Measurements from ENCODE around the gene FHIT. TPM values are rescaled to one million over a fixed set of nuclear protein-coding genes. Genes with fewer than 3 reads are reported as not detected.

Gene FHIT
- total RNA-seq, 1 experiment from 2014 or later: 9.8 TPM

DNA sequence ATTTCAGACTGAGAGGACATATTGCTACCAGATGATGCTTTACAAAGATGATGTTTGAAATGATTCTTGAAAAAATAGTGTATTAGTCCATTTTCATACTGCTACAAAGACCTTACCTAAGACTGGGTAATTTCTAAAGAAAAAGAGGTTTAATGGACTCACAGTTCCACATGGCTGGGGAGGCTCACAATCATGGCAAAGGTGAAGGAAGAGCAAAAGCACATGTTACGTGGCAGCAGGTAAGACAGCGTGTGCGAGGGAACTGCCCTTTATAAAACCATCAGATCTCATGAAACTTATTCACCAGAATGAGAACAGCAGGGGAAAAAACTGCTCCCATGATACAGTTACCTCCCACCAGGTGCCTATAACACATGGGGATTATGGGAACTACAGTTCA, 1543.0 kb downstream of the FHIT start:
- intact Hi-C loops (cut with micrococcal nuclease; ENCODE audit: unreplicated experiment): no loop called here
- Histone ChIP-seq H3K27ac (no peak overlapping the region), H3K4me1 (replicated peaks; ENCODE audit: insufficient read depth) (no peaks in the 10 kb centered on the region), H3K9me2 (ENCODE audit: insufficient read depth) (no peaks in the 10 kb centered on the region), H3K27me3 (ENCODE audit: insufficient read depth, low read depth) (no peaks in the 10 kb centered on the region), H3K4me3 (no peak overlapping the region), H3F3A (ENCODE audit: insufficient read depth, low read depth) (no peaks in the 10 kb centered on the region), H2AFZ (no peak overlapping the region), H3K9me3 (ENCODE audit: insufficient read depth, low read depth) (no peaks in the 10 kb centered on the region), H3K79me2 (ENCODE audit: low read depth) (no peaks in the 10 kb centered on the region), H3K4me2 (no peak overlapping the region), H4K20me1 (ENCODE audit: insufficient read depth) (no peaks in the 10 kb centered on the region), H3K36me3 (ENCODE audit: low read depth) (no peaks in the 10 kb centered on the region)
- no peak for DNase-seq
- ChIA-PET CTCF (no interaction called here), POLR2A (ENCODE audit: unreplicated experiment) (no interaction called here)
- BruUV-seq (replicated peaks): no TSS peak
- TF ChIP-seq CTCF (conservative IDR thresholded peaks at IDR 0.05) (no peak), EZH2 (IDR thresholded peaks at IDR 0.05; ENCODE audit: low read depth) (no peak)

DNA sequence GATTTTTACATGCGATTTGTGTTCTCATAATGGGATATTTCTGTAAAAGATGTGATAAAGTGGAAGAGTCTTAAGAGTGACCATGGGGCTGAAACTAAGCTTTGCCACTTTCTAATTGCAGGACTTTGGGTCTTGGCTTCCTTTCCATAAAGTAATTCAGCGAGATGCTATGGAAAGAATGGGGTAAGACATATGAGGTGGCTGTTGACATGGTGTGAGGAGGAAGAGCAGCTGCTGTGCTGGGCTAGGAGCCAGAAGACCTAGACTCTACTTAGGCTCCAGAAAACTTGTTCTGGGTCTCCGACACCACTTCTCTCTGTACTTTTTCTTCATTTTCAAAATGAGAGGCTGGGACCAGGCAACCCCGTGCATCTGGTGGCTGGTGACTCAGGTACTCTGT, 1547.0 kb downstream of the FHIT start:
- intact Hi-C loops (cut with micrococcal nuclease; ENCODE audit: unreplicated experiment): no loop called here
- no peaks in the 10 kb centered on the region for H3K27me3 ChIP-seq (ENCODE audit: insufficient read depth, low read depth)
- TF ChIP-seq EZH2 (IDR thresholded peaks at IDR 0.05; ENCODE audit: low read depth): no peak
- BruUV-seq (replicated peaks): no TSS peak
- H3K79me2 ChIP-seq (ENCODE audit: low read depth): no peaks in the 10 kb centered on the region
- ChIA-PET CTCF (no interaction called here), POLR2A (ENCODE audit: unreplicated experiment) (no interaction called here)
- H3F3A ChIP-seq (ENCODE audit: insufficient read depth, low read depth): no peaks in the 10 kb centered on the region
- H3K9me2 ChIP-seq (ENCODE audit: insufficient read depth): no peaks in the 10 kb centered on the region
- no peak overlapping the region for H3K4me3 ChIP-seq
- no peak overlapping the region for H3K4me2 ChIP-seq
- H3K9me3 ChIP-seq (ENCODE audit: insufficient read depth, low read depth): no peaks in the 10 kb centered on the region
- no peaks in the 10 kb centered on the region for H3K4me1 ChIP-seq (replicated peaks; ENCODE audit: insufficient read depth)
- no peak overlapping the region for H2AFZ ChIP-seq
- H3K36me3 ChIP-seq (ENCODE audit: low read depth): no peaks in the 10 kb centered on the region
- DNase-seq: no peak
- H4K20me1 ChIP-seq (ENCODE audit: insufficient read depth): no peaks in the 10 kb centered on the region
- H3K27ac ChIP-seq: no peak overlapping the region

DNA sequence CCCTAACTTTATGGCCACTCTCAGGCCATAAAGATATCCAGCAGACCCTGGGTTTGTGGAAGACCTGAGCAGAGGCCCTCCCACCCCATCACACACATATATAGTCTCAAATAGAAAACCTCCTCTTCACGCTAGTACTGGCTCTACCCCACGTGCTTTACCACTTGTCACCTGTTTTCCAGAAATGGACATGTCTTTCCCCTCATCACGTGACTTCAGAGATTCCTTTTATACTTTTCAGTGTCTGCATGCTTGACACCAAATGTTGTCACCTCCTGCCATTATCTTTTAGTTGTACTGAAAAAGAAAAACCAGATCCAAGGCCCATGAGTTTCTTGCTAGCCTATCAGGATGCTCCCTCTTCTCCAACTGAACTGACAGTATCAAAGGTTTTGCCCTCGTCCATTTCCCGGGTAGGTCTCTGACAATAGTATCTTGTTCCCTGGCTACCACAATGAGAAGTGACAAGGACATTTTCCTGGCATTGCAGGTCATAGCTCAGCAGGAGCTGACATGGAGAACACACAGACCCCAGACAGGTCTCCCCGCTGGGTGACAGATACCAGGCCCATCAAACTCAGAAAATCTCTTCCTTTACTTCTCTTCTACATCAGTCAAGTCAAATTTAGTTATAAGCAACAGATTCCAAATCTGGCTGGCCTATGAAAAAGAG, 1551.5 kb downstream of the FHIT start:
- Histone ChIP-seq H4K20me1 (ENCODE audit: insufficient read depth) (no peaks in the 10 kb centered on the region), H3K36me3 (ENCODE audit: low read depth) (no peaks in the 10 kb centered on the region), H3K4me3 (no peak overlapping the region), H3K27ac (no peak overlapping the region), H3F3A (ENCODE audit: insufficient read depth, low read depth) (no peaks in the 10 kb centered on the region), H3K9me3 (ENCODE audit: insufficient read depth, low read depth) (no peaks in the 10 kb centered on the region), H2AFZ (no peak overlapping the region), H3K9me2 (ENCODE audit: insufficient read depth) (no peaks in the 10 kb centered on the region), H3K27me3 (ENCODE audit: insufficient read depth, low read depth) (no peaks in the 10 kb centered on the region), H3K79me2 (ENCODE audit: low read depth) (no peaks in the 10 kb centered on the region), H3K4me2 (no peak overlapping the region), H3K4me1 (replicated peaks; ENCODE audit: insufficient read depth) (no peaks in the 10 kb centered on the region)
- BruUV-seq (replicated peaks): no TSS peak
- POLR2A ChIA-PET (ENCODE audit: unreplicated experiment): no interaction called here
- intact Hi-C loops (cut with micrococcal nuclease; ENCODE audit: unreplicated experiment): no loop called here
- no peak for DNase-seq
- no peak for TF ChIP-seq EZH2 (IDR thresholded peaks at IDR 0.05; ENCODE audit: low read depth)
- no peak for TF ChIP-seq CTCF (conservative IDR thresholded peaks at IDR 0.05)
- CTCF ChIA-PET: no interaction called here

Small RNA genes within 50 kb of the gene (microRNA-seq; reads per million reads assigned to microRNA genes)
- gene MIR548BB (ENCODE audit: borderline number of aligned reads, borderline replicate concordance): not detected

Data from PC-9 (cell line).